Lower leg skin (tissue), 3 donors: Measurements from ENCODE around the gene APP.

Experiments used
- CTCF ChIP-seq, 3 donors: fragments of 450-650 bp; IDR thresholded peaks; one replicate each; pipeline ENCODE4 v1.5.1; 2016; ENCODE audit warnings: antibody characterized with exemption in 3 of 3, mild to moderate bottlenecking in 3 of 3, moderate library complexity in 2 of 3
- POLR2A ChIP-seq, 2 donors: fragments of 450-650 bp; IDR thresholded peaks; one replicate each; pipeline ENCODE4 v1.6.1; 2016 to 2017; ENCODE audit warnings: antibody characterized with exemption in 2 of 2, mild to moderate bottlenecking in 1 of 2, moderate library complexity in 1 of 2

DNA sequence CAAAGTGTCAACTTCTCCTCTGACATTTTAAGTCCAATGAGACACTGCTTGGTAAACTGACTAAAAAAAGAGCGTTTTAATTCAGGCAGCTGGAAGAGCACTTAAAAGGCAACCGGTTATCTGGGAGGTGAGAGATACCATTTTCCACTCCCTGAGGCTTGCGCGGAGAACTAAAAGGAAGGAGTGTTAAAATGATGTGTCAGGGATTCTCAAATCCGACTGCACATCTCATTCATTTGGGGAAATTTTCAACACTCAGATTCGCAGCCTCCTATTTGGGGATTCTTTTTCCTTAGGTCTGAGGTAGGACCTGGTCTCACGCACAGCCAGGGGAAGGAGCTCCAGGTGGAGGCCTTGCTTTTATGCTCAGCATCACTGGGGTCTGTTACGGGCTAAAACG lies 281.9 kb downstream of the APP start:
- TF ChIP-seq CTCF (IDR thresholded peaks at IDR 0.05) (no peak), POLR2A (IDR thresholded peaks at IDR 0.05) (no peak)
